ENCODE results near the gene LHFPL3.

The LHFPL3 gene

GRCh38 chr7:104927055-104927454 is 598.7 kb downstream of the LHFPL3 start:
- no peak overlapping the region for H2BK5ac ChIP-seq (ENCODE audit: low read depth, low read length, poor library complexity, severe bottlenecking)
- H2BK120ac ChIP-seq (ENCODE audit: low read depth, low read length): no peak overlapping the region
- H4K91ac ChIP-seq (ENCODE audit: low read length): no peak overlapping the region
- 43% methylated on average over 4 of the region's 7 CpGs for WGBS
- peaks cover 20% of the 10 kb centered on the region for H3K4me1 ChIP-seq (ENCODE audit: control insufficient read depth, insufficient read depth, low read depth, low read length)
- no peaks in the 10 kb centered on the region for H3K9me3 ChIP-seq (ENCODE audit: control insufficient read depth, low read length)
- H3K4me2 ChIP-seq (ENCODE audit: low read length, poor library complexity, severe bottlenecking): no peak overlapping the region
- H3K36me3 ChIP-seq (ENCODE audit: control insufficient read depth in 1 of 2, insufficient read depth in 2 of 2, low read depth in 1 of 2, low read length in 2 of 2): no peaks in the 10 kb centered on the region
- H4K8ac ChIP-seq (ENCODE audit: low read length): no peak overlapping the region
- H3K27ac ChIP-seq (ENCODE audit: low read length, poor library complexity, severe bottlenecking): peak overlapping the region; percentile 63
- H2AFZ ChIP-seq (ENCODE audit: low read depth, low read length): no peak overlapping the region
- H3K27me3 ChIP-seq (ENCODE audit: control insufficient read depth in 1 of 2, insufficient read depth in 1 of 2, low read length in 2 of 2): no peaks in the 10 kb centered on the region
- no peak overlapping the region for H3K9ac ChIP-seq (ENCODE audit: low read length)
- H3K23ac ChIP-seq (ENCODE audit: low read length in 2 of 2): no peak overlapping the region
- no peak overlapping the region for H3K18ac ChIP-seq (ENCODE audit: low read depth in 1 of 2, low read length in 2 of 2)
- H2AK5ac ChIP-seq (ENCODE audit: low read length, severe bottlenecking): peak overlapping the region; percentile 27
- H3K79me1 ChIP-seq (replicated peaks; ENCODE audit: low read length, poor library complexity, severe bottlenecking): no peaks in the 10 kb centered on the region
- DNase-seq: no peak
- H3K4me3 ChIP-seq (ENCODE audit: insufficient read depth in 1 of 2, low read depth in 1 of 2, low read length in 2 of 2): no peak overlapping the region
- no peak overlapping the region for H3K4ac ChIP-seq (ENCODE audit: low read depth in 1 of 2, low read length in 2 of 2)
- no peak overlapping the region for H3K14ac ChIP-seq (ENCODE audit: low read length in 2 of 2)
- no peak overlapping the region for H2BK15ac ChIP-seq (ENCODE audit: low read depth, poor library complexity, severe bottlenecking)
- H2BK12ac ChIP-seq (ENCODE audit: low read length in 2 of 2): no peak overlapping the region

- H3K4ac ChIP-seq (ENCODE audit: low read depth in 1 of 2, low read length in 2 of 2): no peak overlapping the region
- no peak overlapping the region for H2BK5ac ChIP-seq (ENCODE audit: low read depth, low read length, poor library complexity, severe bottlenecking)
- no peak overlapping the region for H3K9ac ChIP-seq (ENCODE audit: low read length)
- H2BK15ac ChIP-seq (ENCODE audit: low read depth, poor library complexity, severe bottlenecking): no peak overlapping the region
- H2AFZ ChIP-seq (ENCODE audit: low read depth, low read length): no peak overlapping the region
- DNase-seq: peak; percentile 23
- H3K4me1 ChIP-seq (ENCODE audit: control insufficient read depth, insufficient read depth, low read depth, low read length): peaks cover 17% of the 10 kb centered on the region
- no peak overlapping the region for H2BK120ac ChIP-seq (ENCODE audit: low read depth, low read length)
- no peak overlapping the region for H3K18ac ChIP-seq (ENCODE audit: low read depth in 1 of 2, low read length in 2 of 2)
- no peak overlapping the region for H3K14ac ChIP-seq (ENCODE audit: low read length in 2 of 2)
- no peak overlapping the region for H2AK5ac ChIP-seq (ENCODE audit: low read length, severe bottlenecking)
- no peak overlapping the region for H2BK12ac ChIP-seq (ENCODE audit: low read length in 2 of 2)
- H3K23ac ChIP-seq (ENCODE audit: low read length in 2 of 2): no peak overlapping the region
- no peaks in the 10 kb centered on the region for H3K9me3 ChIP-seq (ENCODE audit: control insufficient read depth, low read length)
- no peaks in the 10 kb centered on the region for H3K27me3 ChIP-seq (ENCODE audit: control insufficient read depth in 1 of 2, insufficient read depth in 1 of 2, low read length in 2 of 2)
- H3K4me3 ChIP-seq (ENCODE audit: insufficient read depth in 1 of 2, low read depth in 1 of 2, low read length in 2 of 2): no peak overlapping the region
- H3K36me3 ChIP-seq (ENCODE audit: control insufficient read depth in 1 of 2, insufficient read depth in 2 of 2, low read depth in 1 of 2, low read length in 2 of 2): no peaks in the 10 kb centered on the region
- WGBS: 94% methylated on average over 6 of the region's 6 CpGs
- no peak overlapping the region for H3K4me2 ChIP-seq (ENCODE audit: low read length, poor library complexity, severe bottlenecking)
- no peak overlapping the region for H4K91ac ChIP-seq (ENCODE audit: low read length)
- H4K8ac ChIP-seq (ENCODE audit: low read length): no peak overlapping the region
- no peak overlapping the region for H3K27ac ChIP-seq (ENCODE audit: low read length, poor library complexity, severe bottlenecking)
- H3K79me1 ChIP-seq (replicated peaks; ENCODE audit: low read length, poor library complexity, severe bottlenecking): no peaks in the 10 kb centered on the region
Measured at GRCh38 chr7:104928721-104929400, 600.5 kb downstream of the LHFPL3 start.

DNA sequence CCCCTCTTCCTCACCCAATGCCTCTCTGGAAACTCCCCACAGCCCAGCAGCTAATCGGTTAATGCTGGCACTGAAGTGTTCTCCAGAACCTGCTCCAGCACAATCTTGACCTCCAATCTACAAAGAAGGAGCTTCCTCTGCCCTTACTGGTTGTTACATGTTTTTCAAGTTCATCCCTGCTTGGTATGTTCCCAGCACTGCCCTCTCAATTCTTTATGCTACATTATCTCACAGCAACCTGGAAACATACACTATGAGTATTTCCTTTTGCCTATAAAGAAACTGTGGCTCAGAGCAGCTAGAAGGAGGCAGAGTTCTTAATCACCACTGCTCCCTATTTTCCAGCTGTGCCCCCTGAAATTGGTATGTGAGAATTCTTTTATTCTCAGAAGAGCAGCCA is 601.5 kb downstream of the LHFPL3 start:
- Histone ChIP-seq H3K36me3 (ENCODE audit: control insufficient read depth in 1 of 2, insufficient read depth in 2 of 2, low read depth in 1 of 2, low read length in 2 of 2) (no peaks in the 10 kb centered on the region), H3K27me3 (ENCODE audit: control insufficient read depth in 1 of 2, insufficient read depth in 1 of 2, low read length in 2 of 2) (no peaks in the 10 kb centered on the region), H3K4ac (ENCODE audit: low read depth in 1 of 2, low read length in 2 of 2) (no peak overlapping the region), H3K4me3 (ENCODE audit: insufficient read depth in 1 of 2, low read depth in 1 of 2, low read length in 2 of 2) (no peak overlapping the region), H3K9me3 (ENCODE audit: control insufficient read depth, low read length) (no peaks in the 10 kb centered on the region), H2BK12ac (ENCODE audit: low read length in 2 of 2) (no peak overlapping the region), H2BK15ac (ENCODE audit: low read depth, poor library complexity, severe bottlenecking) (no peak overlapping the region), H3K18ac (ENCODE audit: low read depth in 1 of 2, low read length in 2 of 2) (no peak overlapping the region), H2AK5ac (ENCODE audit: low read length, severe bottlenecking) (no peak overlapping the region), H3K9ac (ENCODE audit: low read length) (no peak overlapping the region), H3K27ac (ENCODE audit: low read length, poor library complexity, severe bottlenecking) (no peak overlapping the region), H3K14ac (ENCODE audit: low read length in 2 of 2) (no peak overlapping the region), H4K8ac (ENCODE audit: low read length) (no peak overlapping the region), H3K4me1 (ENCODE audit: control insufficient read depth, insufficient read depth, low read depth, low read length) (peaks cover 17% of the 10 kb centered on the region), H3K79me1 (replicated peaks; ENCODE audit: low read length, poor library complexity, severe bottlenecking) (no peaks in the 10 kb centered on the region), H2AFZ (ENCODE audit: low read depth, low read length) (no peak overlapping the region), H4K91ac (ENCODE audit: low read length) (no peak overlapping the region), H3K23ac (ENCODE audit: low read length in 2 of 2) (no peak overlapping the region), H3K4me2 (ENCODE audit: low read length, poor library complexity, severe bottlenecking) (no peak overlapping the region), H2BK5ac (ENCODE audit: low read depth, low read length, poor library complexity, severe bottlenecking) (no peak overlapping the region), H2BK120ac (ENCODE audit: low read depth, low read length) (no peak overlapping the region)
- WGBS: 67% methylated on average over 1 of the region's 1 CpG
- no peak for DNase-seq

DNA sequence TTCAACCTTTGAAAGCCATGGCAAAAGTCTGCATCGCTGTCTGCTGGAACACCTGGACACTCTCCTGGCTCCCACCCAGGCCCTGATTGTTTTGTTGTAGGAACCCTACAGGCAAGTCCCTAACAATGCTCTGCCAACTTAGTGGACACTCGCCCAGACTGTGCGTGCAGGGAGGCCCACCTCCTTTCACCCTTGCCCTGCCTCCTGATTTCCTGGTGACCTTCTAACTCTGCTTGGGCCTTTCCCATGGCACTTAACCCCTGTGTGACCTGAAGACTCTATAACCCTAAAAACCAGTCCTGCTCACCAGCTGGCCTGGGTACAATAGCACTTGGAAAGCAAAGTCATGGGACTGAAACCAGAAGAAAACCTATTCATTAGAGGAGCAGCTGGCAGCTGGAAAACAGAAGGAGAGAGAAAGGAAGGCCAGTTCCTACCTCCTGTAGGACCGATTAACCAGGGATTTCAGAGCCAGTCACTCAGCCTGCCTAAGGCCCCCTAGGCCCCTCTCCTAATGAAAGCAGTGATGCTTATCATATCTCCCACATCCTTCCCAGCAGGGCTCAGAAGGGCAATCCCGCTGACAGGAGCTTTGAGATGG is 602.9 kb downstream of the LHFPL3 start:
- Histone ChIP-seq H3K14ac (ENCODE audit: low read length in 2 of 2) (no peak overlapping the region), H3K23ac (ENCODE audit: low read length in 2 of 2) (no peak overlapping the region), H3K36me3 (ENCODE audit: control insufficient read depth in 1 of 2, insufficient read depth in 2 of 2, low read depth in 1 of 2, low read length in 2 of 2) (no peaks in the 10 kb centered on the region), H3K9ac (ENCODE audit: low read length) (no peak overlapping the region), H2BK120ac (ENCODE audit: low read depth, low read length) (no peak overlapping the region), H3K27me3 (ENCODE audit: control insufficient read depth in 1 of 2, insufficient read depth in 1 of 2, low read length in 2 of 2) (no peaks in the 10 kb centered on the region), H2BK5ac (ENCODE audit: low read depth, low read length, poor library complexity, severe bottlenecking) (no peak overlapping the region), H3K79me1 (replicated peaks; ENCODE audit: low read length, poor library complexity, severe bottlenecking) (no peaks in the 10 kb centered on the region), H3K4ac (ENCODE audit: low read depth in 1 of 2, low read length in 2 of 2) (no peak overlapping the region), H3K4me1 (ENCODE audit: control insufficient read depth, insufficient read depth, low read depth, low read length) (peaks cover 13% of the 10 kb centered on the region), H4K91ac (ENCODE audit: low read length) (no peak overlapping the region), H2AFZ (ENCODE audit: low read depth, low read length) (no peak overlapping the region), H2AK5ac (ENCODE audit: low read length, severe bottlenecking) (peak overlapping the region; percentile 29), H3K9me3 (ENCODE audit: control insufficient read depth, low read length) (no peaks in the 10 kb centered on the region), H3K18ac (ENCODE audit: low read depth in 1 of 2, low read length in 2 of 2) (no peak overlapping the region), H3K27ac (ENCODE audit: low read length, poor library complexity, severe bottlenecking) (peak overlapping the region; percentile 13), H3K4me2 (ENCODE audit: low read length, poor library complexity, severe bottlenecking) (no peak overlapping the region), H4K8ac (ENCODE audit: low read length) (peak overlapping the region; percentile 40), H2BK12ac (ENCODE audit: low read length in 2 of 2) (no peak overlapping the region), H2BK15ac (ENCODE audit: low read depth, poor library complexity, severe bottlenecking) (no peak overlapping the region), H3K4me3 (ENCODE audit: insufficient read depth in 1 of 2, low read depth in 1 of 2, low read length in 2 of 2) (no peak overlapping the region)
- WGBS: 64% methylated on average over 3 of the region's 5 CpGs
- DNase-seq: no peak
